GM12878 (cell line): Measurements from ENCODE around the gene GABPA. TPM values are rescaled to one million over a fixed set of nuclear protein-coding genes. Genes with fewer than 3 reads are reported as not detected.

Experiments
- ATAC-seq: fragments of 200-7000 bp; cut with Tn5 transposase; 3 replicates; pipeline ENCODE4 v1.9.1; 2020; ENCODE audit warnings: mild to moderate bottlenecking, moderate library complexity
- BruUV-seq: library from RNA; stranded (reverse); fragments of 400-500 nt; replicated peaks from 2 replicates; lab custom pipeline; 2021; lab: Mats Ljungman, UMichigan
- CTCF ChIA-PET: fragments of 300-600 bp; sonication (Branson Sonifier 250); formaldehyde crosslinking; extraction: SDS; loops from one replicate; lab custom pipeline; 2021; ENCODE audit warnings: inconsistent platforms; lab: Yijun Ruan, JAX
- POLR2A ChIA-PET: fragments of 350-600 bp; formaldehyde crosslinking; extraction: SDS; loops from one replicate; lab custom pipeline; 2021; ENCODE audit warnings: inconsistent platforms; lab: Charles Lee
- RAD21 ChIA-PET: fragments of 300-600 bp; sonication (Branson Sonifier 250); formaldehyde crosslinking; loops from one replicate; lab custom pipeline; 2023; ENCODE audit warnings: antibody characterized with exemption; ENCODE audit not compliant: unreplicated experiment; lab: Charles Lee
- SMC1A ChIA-PET: fragments of 300-600 bp; sonication (Branson Sonifier 250); formaldehyde crosslinking; loops from one replicate; lab custom pipeline; 2023; ENCODE audit not compliant: unreplicated experiment, uncharacterized antibody; lab: Charles Lee
- DNase-seq: peaks from one replicate; pipeline ENCODE4 v3.0.0-alpha.2; 2011; ENCODE audit warnings: low read depth, low spot score
- FAIRE-seq: peaks from 3 replicates; lab custom pipeline; 2011; peaks lifted over from hg19 to GRCh38; lab: Jason Lieb, UNC
- H2AFZ ChIP-seq: 2 replicates; pipeline ENCODE4 v1.6.0; 2011; ENCODE audit warnings: low read depth, low read length, control low read depth; ENCODE audit not compliant: control insufficient read depth
- H3K27ac ChIP-seq: 2 replicates; pipeline ENCODE4 v1.5.1; 2011; ENCODE audit warnings: control low read depth; ENCODE audit not compliant: control insufficient read depth, insufficient read depth
- H3K27me3 ChIP-seq, 2 experiments: replicated peaks in 1 of 2; 2 replicates each; pipeline versions ENCODE4 v1.6.0 to v1.6.1; 2011; ENCODE audit warnings: low read length in 1 of 2; ENCODE audit not compliant: control insufficient read depth in 2 of 2, insufficient read depth in 2 of 2
- H3K36me3 ChIP-seq, 2 experiments: 2 replicates each; pipeline ENCODE4 v1.5.1; 2011; ENCODE audit warnings: low read length in 1 of 2; ENCODE audit not compliant: control insufficient read depth in 2 of 2, insufficient read depth in 2 of 2
- H3K4me1 ChIP-seq: 2 replicates; pipeline ENCODE4 v1.6.1; 2011; ENCODE audit warnings: mild to moderate bottlenecking, low read length, moderate library complexity, mixed read lengths; ENCODE audit not compliant: control insufficient read depth, insufficient read depth
- H3K4me2 ChIP-seq: 2 replicates; pipeline ENCODE4 v1.6.0; 2011; ENCODE audit warnings: control low read depth; ENCODE audit not compliant: control insufficient read depth, insufficient read depth
- H3K4me3 ChIP-seq: fragments of 200-600 bp; sonication (generic); 2 replicates; pipeline ENCODE4 v1.5.1; 2016
- H3K79me2 ChIP-seq: 2 replicates; pipeline ENCODE4 v1.6.0; 2011; ENCODE audit warnings: low read length; ENCODE audit not compliant: control insufficient read depth, insufficient read depth
- H3K9ac ChIP-seq: 2 replicates; pipeline ENCODE4 v1.8.0; 2011; ENCODE audit warnings: low read length, control low read depth, mixed read lengths; ENCODE audit not compliant: control insufficient read depth, insufficient read depth
- H3K9me3 ChIP-seq: replicated peaks from 3 replicates; pipeline ENCODE4 v1.5.1; 2011; ENCODE audit warnings: mild to moderate bottlenecking, low read length; ENCODE audit not compliant: control insufficient read depth, insufficient read depth
- H4K20me1 ChIP-seq: 2 replicates; pipeline ENCODE4 v1.6.0; 2011; ENCODE audit not compliant: control insufficient read depth, insufficient read depth
- ASH2L ChIP-seq: fragments of 300-600, 200-600 bp; sonication (generic); IDR thresholded peaks from 2 replicates; pipeline ENCODE4 v1.6.1; 2017; ENCODE audit warnings: low read depth, mild to moderate bottlenecking, borderline replicate concordance
- KDM1A ChIP-seq: fragments of 200-600 bp; sonication (generic); IDR thresholded peaks from 2 replicates; pipeline ENCODE4 v1.6.1; 2016; ENCODE audit warnings: borderline replicate concordance
- MEF2A ChIP-seq: IDR thresholded peaks from 2 replicates; pipeline ENCODE4 v1.6.1; 2011; ENCODE audit warnings: low read depth, mild to moderate bottlenecking, low read length, moderate library complexity; ENCODE audit not compliant: insufficient read depth
- RBBP5 ChIP-seq: fragments of 200-600 bp; sonication (generic); conservative IDR thresholded peaks from 2 replicates; pipeline ENCODE4 v1.6.1; 2016
- SUZ12 ChIP-seq: fragments of 200-600 bp; sonication (generic); IDR thresholded peaks from one replicate; pipeline ENCODE4 v1.6.1; 2018; ENCODE audit warnings: antibody characterized with exemption, mild to moderate bottlenecking; ENCODE audit not compliant: unreplicated experiment
- TAF1 ChIP-seq: IDR thresholded peaks from 2 replicates; pipeline ENCODE4 v1.6.1; 2011; ENCODE audit warnings: mild to moderate bottlenecking, low read depth, low read length, borderline replicate concordance
- USF1 ChIP-seq: IDR thresholded peaks from 2 replicates; pipeline ENCODE4 v1.6.1; 2011; ENCODE audit warnings: borderline replicate concordance, low read depth, mild to moderate bottlenecking, moderate library complexity, mixed read lengths, low read length; ENCODE audit not compliant: insufficient read depth; ENCODE audit errors: extremely low read length
- ZNF207 ChIP-seq: fragments of 450-650 bp; IDR thresholded peaks from 2 replicates; pipeline ENCODE4 v1.6.1; 2014; ENCODE audit warnings: antibody characterized with exemption, mild to moderate bottlenecking, borderline replicate concordance
- ZZZ3 ChIP-seq: IDR thresholded peaks from 2 replicates; pipeline ENCODE4 v1.6.1; 2011; ENCODE audit warnings: low read depth; ENCODE audit not compliant: control insufficient read depth, insufficient read length
- WGBS: methylation state at CpG from one replicate; pipeline ENCODE4 v1.1.6; 2016; ENCODE audit warnings: low lambda C conversion rate; ENCODE audit not compliant: insufficient replicate concordance, insufficient coverage; ENCODE audit errors: missing lambda C conversion rate; 5-methylcytosine and 5-hydroxymethylcytosine counted together
- in situ Hi-C: fragments of 300-500 bp; cut with MboI; formaldehyde crosslinking; loops from 9 replicates; pipeline ENCODE4 v1.14.3; 2018; ENCODE audit warnings: mixed read lengths
- intact Hi-C: fragments of 100-400 bp; cut with micrococcal nuclease; formaldehyde crosslinking; loops from one replicate; pipeline ENCODE4 v1.14.2; 2022; ENCODE audit not compliant: unreplicated experiment
- polyA plus RNA-seq, 11 experiments: library from polyadenylated mRNA; depleted of rRNA in 4 of 11; unstranded in 6 of 11; stranded (reverse) in 5 of 11; fragments of >200 nt; fragmentation: Nextera tagmentation in 4 of 11; fragmentation: Illumina TruSeq in 1 of 11; extraction: Ambion mirVana in 4 of 11; extraction: Trizol in 1 of 11; gene quantifications; 1 replicate in 1 of 11; 2 replicates in 10 of 11; pipeline versions ENCODE4 v1.2.1 to v1.2.3, GENCODE V29; 2011 to 2016; ENCODE audit warnings: inconsistent platforms in 2 of 11, missing spikeins in 2 of 11, low read depth in 1 of 11
- total RNA-seq, 4 experiments: library from RNA; depleted of rRNA in 3 of 4; stranded (reverse); fragments of >200 nt in 3 of 4; fragmentation: Illumina TruSeq in 1 of 4; extraction: Trizol in 1 of 4; gene quantifications; 2 replicates each; pipeline versions ENCODE4 v1.2.1 to v1.2.3, GENCODE V29; 2013 to 2021
- TF ChIP-seq, protein P1 (sequence below): fragments of 450-650 bp; conservative IDR thresholded peaks from 2 replicates; pipeline ENCODE4 v1.6.1; 2017; ENCODE audit warnings: mild to moderate bottlenecking, moderate library complexity
- TF ChIP-seq, protein P2 (sequence below): fragments of 450-650 bp; formaldehyde crosslinking; IDR thresholded peaks from 2 replicates; pipeline ENCODE4 v1.4.0; 2020; ENCODE audit warnings: mild to moderate bottlenecking, moderate library complexity

The GABPA gene
- total and polyA plus RNA-seq, 10 of the 15 experiments (the other 5 are each of a cell fraction or from before 2014, with no cell fraction given), result 7.6 to 25.6 (median 22.9) TPM

GRCh38 chr21:25807191-25807590 lies 72.4 kb downstream of the GABPA start:
- BruUV-seq, result no TSS peak
- no peaks in the 10 kb centered on the region for H3K4me1 ChIP-seq
- FAIRE-seq, result no peak
- H2AFZ ChIP-seq, result no peak overlapping the region
- in situ Hi-C loops, result no loop called here
- H3K36me3 ChIP-seq, result no peaks in the 10 kb centered on the region
- H3K9me3 ChIP-seq, result no peaks in the 10 kb centered on the region
- RAD21 ChIA-PET, result no interaction called here
- no peaks in the 10 kb centered on the region for H4K20me1 ChIP-seq
- CTCF ChIA-PET, result interaction anchor here (2.1 kb wide), 1 partner anchor 10 kb away, joined by 10 read pairs; no protein-coding TSS in a partner anchor
- WGBS, result 51% methylated on average over 6 of the region's 6 CpGs
- POLR2A ChIA-PET, result no interaction called here
- intact Hi-C loops, result no loop called here
- no peaks in the 10 kb centered on the region for H3K27me3 ChIP-seq
- ATAC-seq, result no peak
- TF ChIP-seq RBBP5 (no peak), KDM1A (no peak), USF1 (no peak), SUZ12 (no peak), ASH2L (no peak), TAF1 (no peak), ZNF207 (no peak), ZZZ3 (no peak), MEF2A (no peak)
- TF ChIP-seq, protein P1, sequence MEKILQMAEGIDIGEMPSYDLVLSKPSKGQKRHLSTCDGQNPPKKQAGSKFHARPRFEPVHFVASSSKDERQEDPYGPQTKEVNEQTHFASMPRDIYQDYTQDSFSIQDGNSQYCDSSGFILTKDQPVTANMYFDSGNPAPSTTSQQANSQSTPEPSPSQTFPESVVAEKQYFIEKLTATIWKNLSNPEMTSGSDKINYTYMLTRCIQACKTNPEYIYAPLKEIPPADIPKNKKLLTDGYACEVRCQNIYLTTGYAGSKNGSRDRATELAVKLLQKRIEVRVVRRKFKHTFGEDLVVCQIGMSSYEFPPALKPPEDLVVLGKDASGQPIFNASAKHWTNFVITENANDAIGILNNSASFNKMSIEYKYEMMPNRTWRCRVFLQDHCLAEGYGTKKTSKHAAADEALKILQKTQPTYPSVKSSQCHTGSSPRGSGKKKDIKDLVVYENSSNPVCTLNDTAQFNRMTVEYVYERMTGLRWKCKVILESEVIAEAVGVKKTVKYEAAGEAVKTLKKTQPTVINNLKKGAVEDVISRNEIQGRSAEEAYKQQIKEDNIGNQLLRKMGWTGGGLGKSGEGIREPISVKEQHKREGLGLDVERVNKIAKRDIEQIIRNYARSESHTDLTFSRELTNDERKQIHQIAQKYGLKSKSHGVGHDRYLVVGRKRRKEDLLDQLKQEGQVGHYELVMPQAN, result no peak
- TF ChIP-seq, protein P2, sequence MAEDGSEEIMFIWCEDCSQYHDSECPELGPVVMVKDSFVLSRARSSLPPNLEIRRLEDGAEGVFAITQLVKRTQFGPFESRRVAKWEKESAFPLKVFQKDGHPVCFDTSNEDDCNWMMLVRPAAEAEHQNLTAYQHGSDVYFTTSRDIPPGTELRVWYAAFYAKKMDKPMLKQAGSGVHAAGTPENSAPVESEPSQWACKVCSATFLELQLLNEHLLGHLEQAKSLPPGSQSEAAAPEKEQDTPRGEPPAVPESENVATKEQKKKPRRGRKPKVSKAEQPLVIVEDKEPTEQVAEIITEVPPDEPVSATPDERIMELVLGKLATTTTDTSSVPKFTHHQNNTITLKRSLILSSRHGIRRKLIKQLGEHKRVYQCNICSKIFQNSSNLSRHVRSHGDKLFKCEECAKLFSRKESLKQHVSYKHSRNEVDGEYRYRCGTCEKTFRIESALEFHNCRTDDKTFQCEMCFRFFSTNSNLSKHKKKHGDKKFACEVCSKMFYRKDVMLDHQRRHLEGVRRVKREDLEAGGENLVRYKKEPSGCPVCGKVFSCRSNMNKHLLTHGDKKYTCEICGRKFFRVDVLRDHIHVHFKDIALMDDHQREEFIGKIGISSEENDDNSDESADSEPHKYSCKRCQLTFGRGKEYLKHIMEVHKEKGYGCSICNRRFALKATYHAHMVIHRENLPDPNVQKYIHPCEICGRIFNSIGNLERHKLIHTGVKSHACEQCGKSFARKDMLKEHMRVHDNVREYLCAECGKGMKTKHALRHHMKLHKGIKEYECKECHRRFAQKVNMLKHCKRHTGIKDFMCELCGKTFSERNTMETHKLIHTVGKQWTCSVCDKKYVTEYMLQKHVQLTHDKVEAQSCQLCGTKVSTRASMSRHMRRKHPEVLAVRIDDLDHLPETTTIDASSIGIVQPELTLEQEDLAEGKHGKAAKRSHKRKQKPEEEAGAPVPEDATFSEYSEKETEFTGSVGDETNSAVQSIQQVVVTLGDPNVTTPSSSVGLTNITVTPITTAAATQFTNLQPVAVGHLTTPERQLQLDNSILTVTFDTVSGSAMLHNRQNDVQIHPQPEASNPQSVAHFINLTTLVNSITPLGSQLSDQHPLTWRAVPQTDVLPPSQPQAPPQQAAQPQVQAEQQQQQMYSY, result no peak
- TF ChIP-seq, all 136 proteins: peak for 0
- H3K9ac ChIP-seq, result no peak overlapping the region
- DNase-seq, result no peak
- no peaks in the 10 kb centered on the region for H3K79me2 ChIP-seq
- H3K4me3 ChIP-seq, result no peak overlapping the region
- H3K4me2 ChIP-seq, result no peak overlapping the region
- SMC1A ChIA-PET, result interaction anchor here (0.6 kb wide), 1 partner anchor 87 kb away, joined by 3 read pairs; no protein-coding TSS in a partner anchor
- no peak overlapping the region for H3K27ac ChIP-seq
